ENCODE results near the gene TEX30.

Gene TEX30

GRCh38 chr13:102771298-102772041 lies 2.1 kb downstream of the TEX30 start:
- intact Hi-C loops (cut with micrococcal nuclease) = loop anchor here (2.0 to 10.0 kb wide), 2 partner anchors 87 to 175 kb away; partner anchors contain the start of gene TPP2
- Mint-ChIP-seq H3K36me3 (ENCODE audit: low read depth) (peaks cover 22% of the 10 kb centered on the region), H3K9me3 (no peaks in the 10 kb centered on the region), H3K4me3 (no peak overlapping the region), H3K4me1 (ENCODE audit: low read depth) (peaks cover 47% of the 10 kb centered on the region), H3K27me3 (no peaks in the 10 kb centered on the region), H3K27ac (no peak overlapping the region)

DNA sequence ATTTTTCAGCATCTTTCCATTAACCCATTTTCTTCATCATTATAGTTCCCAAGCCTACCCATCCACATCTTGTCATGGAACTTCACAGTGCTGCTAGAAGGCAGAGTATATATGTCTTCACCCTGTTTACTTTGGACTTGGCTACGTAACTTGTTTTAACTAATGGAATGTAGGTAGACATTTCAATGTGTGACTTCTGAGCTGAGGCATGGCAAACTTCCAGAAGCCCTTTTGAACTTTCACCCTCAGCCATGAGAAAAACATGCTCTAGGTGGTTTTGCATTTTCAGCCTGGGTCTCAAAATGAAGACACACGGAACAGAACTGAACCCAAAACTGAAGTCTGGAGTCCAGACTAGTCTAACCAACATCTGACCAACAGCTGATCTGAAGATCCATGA lies 3.2 kb downstream of the TEX30 start:
- Mint-ChIP-seq H3K9me3 (no peaks in the 10 kb centered on the region), H3K27ac (no peak overlapping the region), H3K4me3 (no peak overlapping the region), H3K27me3 (no peaks in the 10 kb centered on the region), H3K4me1 (ENCODE audit: low read depth) (peaks cover 47% of the 10 kb centered on the region), H3K36me3 (ENCODE audit: low read depth) (peaks cover 25% of the 10 kb centered on the region)
- intact Hi-C loops (cut with micrococcal nuclease) = loop anchor here (10.0 kb wide), 1 partner anchor 86 kb away; no protein-coding TSS in a partner anchor

- Mint-ChIP-seq H3K9me3 (no peaks in the 10 kb centered on the region), H3K4me3 (no peak overlapping the region), H3K27ac (no peak overlapping the region), H3K4me1 (ENCODE audit: low read depth) (peaks cover 42% of the 10 kb centered on the region), H3K27me3 (no peaks in the 10 kb centered on the region), H3K36me3 (ENCODE audit: low read depth) (peaks cover 25% of the 10 kb centered on the region)
- intact Hi-C loops (cut with micrococcal nuclease) = loop anchor here (10.0 kb wide), 1 partner anchor 85 kb away; no protein-coding TSS in a partner anchor
Measured at GRCh38 chr13:102769679-102770078, 3.9 kb downstream of the TEX30 start.

GRCh38 chr13:102768909-102769308 lies 4.7 kb downstream of the TEX30 start:
- no peaks in the 10 kb centered on the region for H3K9me3 Mint-ChIP-seq
- peaks cover 34% of the 10 kb centered on the region for H3K4me1 Mint-ChIP-seq (ENCODE audit: low read depth)
- no peak overlapping the region for H3K27ac Mint-ChIP-seq
- H3K27me3 Mint-ChIP-seq = no peaks in the 10 kb centered on the region
- intact Hi-C loops (cut with micrococcal nuclease) = no loop called here
- H3K4me3 Mint-ChIP-seq = no peak overlapping the region
- H3K36me3 Mint-ChIP-seq (ENCODE audit: low read depth) = peaks cover 22% of the 10 kb centered on the region

- no peaks in the 10 kb centered on the region for H3K9me3 Mint-ChIP-seq
- intact Hi-C loops (cut with micrococcal nuclease) = no loop called here
Measured at GRCh38 chr13:102763741-102764140, 9.8 kb downstream of the TEX30 start.

GRCh38 chr13:102761071-102761470 lies 12.5 kb downstream of the TEX30 start:
- Mint-ChIP-seq H3K4me1 (ENCODE audit: low read depth) (no peaks in the 10 kb centered on the region), H3K9me3 (no peaks in the 10 kb centered on the region), H3K27me3 (no peaks in the 10 kb centered on the region), H3K4me3 (no peak overlapping the region), H3K36me3 (ENCODE audit: low read depth) (no peaks in the 10 kb centered on the region), H3K27ac (no peak overlapping the region)
- intact Hi-C loops (cut with micrococcal nuclease) = no loop called here

More at GRCh38 chr13:102763741-102764140, 9.8 kb downstream of the TEX30 start:
- H3K4me3 Mint-ChIP-seq = no peak overlapping the region
- H3K27me3 Mint-ChIP-seq = no peaks in the 10 kb centered on the region
- H3K27ac Mint-ChIP-seq = no peak overlapping the region
- peaks cover 10% of the 10 kb centered on the region for H3K36me3 Mint-ChIP-seq (ENCODE audit: low read depth)
- H3K4me1 Mint-ChIP-seq (ENCODE audit: low read depth) = no peaks in the 10 kb centered on the region

DNA sequence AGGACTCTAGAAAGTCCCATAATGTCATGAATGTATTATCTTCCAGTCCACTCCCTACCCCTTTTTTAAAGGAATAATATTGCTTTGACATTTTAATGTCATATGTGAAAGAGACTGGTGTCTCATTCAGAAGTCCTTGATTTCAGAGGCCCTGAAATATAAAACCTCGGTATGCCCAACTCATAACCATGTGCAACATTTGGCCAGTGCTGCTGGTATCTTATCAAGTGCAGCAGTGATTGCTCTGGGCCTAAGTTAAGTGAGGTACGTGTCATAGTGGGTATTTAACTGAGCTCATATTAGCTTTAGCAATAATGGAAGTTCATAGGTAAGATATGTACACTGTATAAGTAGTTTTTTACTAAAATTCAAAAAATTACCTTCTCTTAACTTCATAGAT lies 14.7 kb downstream of the TEX30 start:
- Mint-ChIP-seq H3K36me3 (ENCODE audit: low read depth) (no peaks in the 10 kb centered on the region), H3K9me3 (no peaks in the 10 kb centered on the region), H3K4me1 (ENCODE audit: low read depth) (no peaks in the 10 kb centered on the region), H3K27me3 (no peaks in the 10 kb centered on the region), H3K27ac (no peak overlapping the region), H3K4me3 (no peak overlapping the region)
- intact Hi-C loops (cut with micrococcal nuclease) = no loop called here

- Mint-ChIP-seq H3K27ac (no peak overlapping the region), H3K4me3 (no peak overlapping the region)
- intact Hi-C loops (cut with micrococcal nuclease) = no loop called here
Measured at GRCh38 chr13:102757006-102757405, 16.6 kb downstream of the TEX30 start.

GRCh38 chr13:102751886-102752285 lies 21.7 kb downstream of the TEX30 start:
- H3K27me3 Mint-ChIP-seq = no peaks in the 10 kb centered on the region
- no peak overlapping the region for H3K4me3 Mint-ChIP-seq
- intact Hi-C loops (cut with micrococcal nuclease) = no loop called here
- H3K4me1 Mint-ChIP-seq (ENCODE audit: low read depth) = no peaks in the 10 kb centered on the region
- no peaks in the 10 kb centered on the region for H3K36me3 Mint-ChIP-seq (ENCODE audit: low read depth)
- H3K27ac Mint-ChIP-seq = no peak overlapping the region
- peaks cover 10% of the 10 kb centered on the region for H3K9me3 Mint-ChIP-seq

More at GRCh38 chr13:102757006-102757405, 16.6 kb downstream of the TEX30 start:
- Mint-ChIP-seq H3K4me1 (ENCODE audit: low read depth) (no peaks in the 10 kb centered on the region), H3K9me3 (no peaks in the 10 kb centered on the region), H3K36me3 (ENCODE audit: low read depth) (no peaks in the 10 kb centered on the region), H3K27me3 (no peaks in the 10 kb centered on the region)

GRCh38 chr13:102742506-102742905 lies 31.1 kb downstream of the TEX30 start:
- no peaks in the 10 kb centered on the region for H3K36me3 Mint-ChIP-seq (ENCODE audit: low read depth)
- no peak overlapping the region for H3K4me3 Mint-ChIP-seq
- intact Hi-C loops (cut with micrococcal nuclease) = no loop called here
- no peak overlapping the region for H3K27ac Mint-ChIP-seq
- peaks cover 3% of the 10 kb centered on the region for H3K27me3 Mint-ChIP-seq
- H3K4me1 Mint-ChIP-seq (ENCODE audit: low read depth) = no peaks in the 10 kb centered on the region
- peaks cover 26% of the 10 kb centered on the region for H3K9me3 Mint-ChIP-seq

DNA sequence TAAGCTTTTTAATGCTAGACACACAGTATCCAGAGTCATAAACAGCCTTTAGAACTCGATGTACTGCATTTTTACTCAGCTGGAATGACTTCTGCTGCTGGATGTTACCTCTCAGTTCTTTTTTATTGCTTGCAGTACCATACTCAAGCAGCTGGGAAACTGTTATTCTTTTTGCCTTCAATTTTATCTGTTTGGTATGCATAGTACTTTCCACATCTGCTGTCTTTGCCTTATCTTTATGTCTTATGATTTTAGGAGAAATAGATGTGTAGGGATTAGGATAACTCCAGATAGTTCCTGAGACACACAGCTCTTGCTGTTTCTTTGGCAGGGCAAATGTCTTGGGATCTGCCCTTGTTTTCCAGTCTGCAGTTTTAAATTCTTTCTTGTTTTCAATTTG lies 31.5 kb downstream of the TEX30 start:
- H3K27ac Mint-ChIP-seq = no peak overlapping the region
- peaks cover 25% of the 10 kb centered on the region for H3K9me3 Mint-ChIP-seq
- peaks cover 3% of the 10 kb centered on the region for H3K27me3 Mint-ChIP-seq
- intact Hi-C loops (cut with micrococcal nuclease) = no loop called here
- H3K4me1 Mint-ChIP-seq (ENCODE audit: low read depth) = no peaks in the 10 kb centered on the region
- H3K36me3 Mint-ChIP-seq (ENCODE audit: low read depth) = no peaks in the 10 kb centered on the region
- H3K4me3 Mint-ChIP-seq = no peak overlapping the region

GRCh38 chr13:102729560-102730270 lies 43.9 kb downstream of the TEX30 start:
- no peaks in the 10 kb centered on the region for H3K36me3 Mint-ChIP-seq (ENCODE audit: low read depth)
- H3K27me3 Mint-ChIP-seq = peaks cover 6% of the 10 kb centered on the region
- intact Hi-C loops (cut with micrococcal nuclease) = no loop called here
- H3K27ac Mint-ChIP-seq = no peak overlapping the region
- no peaks in the 10 kb centered on the region for H3K9me3 Mint-ChIP-seq
- H3K4me1 Mint-ChIP-seq (ENCODE audit: low read depth) = peaks cover 11% of the 10 kb centered on the region
- no peak overlapping the region for H3K4me3 Mint-ChIP-seq

GRCh38 chr13:102726430-102726829 lies 47.2 kb downstream of the TEX30 start:
- Mint-ChIP-seq H3K4me1 (ENCODE audit: low read depth) (peaks cover 7% of the 10 kb centered on the region), H3K4me3 (no peak overlapping the region), H3K36me3 (ENCODE audit: low read depth) (no peaks in the 10 kb centered on the region), H3K27me3 (peaks cover 2% of the 10 kb centered on the region), H3K9me3 (no peaks in the 10 kb centered on the region), H3K27ac (no peak overlapping the region)
- intact Hi-C loops (cut with micrococcal nuclease) = no loop called here

DNA sequence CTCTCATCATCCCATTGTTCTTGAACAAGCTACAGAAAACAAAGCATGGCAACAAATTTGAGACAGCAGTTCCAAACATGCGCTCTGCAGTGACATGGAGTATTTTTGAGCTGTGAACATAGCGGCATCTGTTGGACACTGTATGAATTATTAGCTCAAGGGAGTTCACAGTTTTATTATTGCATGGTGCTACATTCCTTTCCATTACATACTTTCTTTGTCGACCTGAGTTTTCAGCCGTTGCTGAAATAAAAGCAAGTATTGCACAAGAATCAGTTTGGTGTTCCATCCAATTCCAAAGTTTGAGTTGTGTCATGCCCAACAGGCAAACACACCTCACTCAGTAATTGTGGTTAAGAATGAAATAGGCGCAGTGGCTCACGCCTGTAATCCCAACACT lies 48.7 kb downstream of the TEX30 start:
- intact Hi-C loops (cut with micrococcal nuclease) = loop anchor here (2.0 kb wide), 1 partner anchor 144 kb away; no protein-coding TSS in a partner anchor
- Mint-ChIP-seq H3K27me3 (peaks cover 2% of the 10 kb centered on the region), H3K27ac (no peak overlapping the region), H3K36me3 (ENCODE audit: low read depth) (no peaks in the 10 kb centered on the region), H3K4me1 (ENCODE audit: low read depth) (peaks cover 6% of the 10 kb centered on the region), H3K4me3 (no peak overlapping the region), H3K9me3 (no peaks in the 10 kb centered on the region)
